Measurements from ENCODE around the gene COLEC12.

The COLEC12 gene

DNA sequence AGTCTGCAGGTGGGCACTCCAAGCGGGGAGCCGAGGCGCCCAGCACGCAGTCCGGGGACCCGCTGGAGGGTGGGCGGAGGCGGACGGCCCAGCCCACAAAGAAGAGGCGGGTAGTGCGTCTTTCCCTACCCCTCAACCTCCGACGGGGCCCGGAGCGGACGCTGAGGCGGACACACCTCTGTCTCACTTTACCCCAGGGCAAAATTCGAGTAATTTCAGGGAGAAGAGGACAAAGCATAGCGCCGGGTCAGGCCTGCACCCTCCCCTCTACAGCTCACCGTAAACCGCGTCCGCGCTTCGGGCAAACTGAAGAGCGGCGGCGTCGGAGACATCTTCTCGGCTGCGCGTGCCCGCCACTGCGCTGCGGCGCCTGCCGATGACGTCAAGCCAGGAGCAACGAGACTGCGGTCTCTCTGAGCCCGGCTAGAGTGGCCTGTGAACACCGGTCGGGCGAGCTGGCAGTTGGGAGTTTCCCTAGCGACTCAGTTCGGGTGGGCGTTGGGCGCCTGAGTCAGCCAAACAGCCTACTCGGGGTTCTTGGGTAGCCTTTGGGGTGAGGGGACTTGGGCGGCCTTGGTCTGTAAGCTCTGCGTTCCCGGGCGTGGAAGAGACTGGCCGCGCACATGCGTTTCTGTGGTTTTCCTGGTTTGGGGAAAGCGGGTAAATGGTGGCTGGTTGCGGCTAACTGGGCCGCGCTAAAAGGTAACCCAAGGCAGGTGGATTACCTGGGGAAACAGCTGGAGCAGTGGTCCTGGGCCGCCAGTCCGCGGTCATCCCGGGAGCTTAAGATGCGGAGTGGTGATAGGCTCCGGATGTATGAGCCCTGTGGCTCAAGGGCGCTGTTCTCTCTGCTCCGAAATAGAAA lies 232.6 kb downstream of the COLEC12 start, which contains the start of gene THOC1:
Gene THOC1 (minus strand): TSS at position 360 of the 865 bp plus-strand sequence. CDS start 28 bp downstream, at position 332.
- DNase-seq: peak; percentile 86

DNA sequence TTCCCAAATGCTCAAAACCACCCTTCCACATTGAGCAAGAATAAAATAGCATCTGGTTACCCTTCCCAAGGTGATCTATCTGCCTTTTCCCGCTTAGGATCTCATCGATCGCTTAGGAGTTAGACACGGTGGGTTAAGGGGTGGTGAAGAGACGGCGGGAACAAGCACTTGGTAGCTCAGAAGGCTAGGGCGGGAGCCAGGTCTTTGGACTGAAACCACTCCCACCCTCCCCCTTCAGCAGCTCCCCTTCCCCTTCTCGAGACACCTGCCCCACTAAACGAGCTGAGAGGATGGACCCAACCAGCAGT lies 233.2 kb downstream of the COLEC12 start:
- peak; percentile 69 for DNase-seq

All from DMS79 treated with DMSO at 0.1 percent for 48 hours (cell line).